SU-DHL-6 (cell line): ENCODE measurements around the gene PLEKHG3.

ENCODE experiments used
- CTCF ChIP-seq: fragments of 200-600 bp; sonication (generic); IDR thresholded peaks from one replicate; pipeline ENCODE4 v1.5.1; 2017; ENCODE audit warnings: antibody characterized with exemption, mild to moderate bottlenecking, low read length, moderate library complexity; ENCODE audit not compliant: insufficient read depth, poor library complexity, severe bottlenecking
- EZH2phosphoT487 ChIP-seq: fragments of 200-600 bp; sonication (generic), shearing (Covaris generic); conservative IDR thresholded peaks from 2 replicates; pipeline ENCODE4 v1.6.1; 2018; ENCODE audit warnings: mild to moderate bottlenecking, antibody characterized with exemption, low read length, moderate library complexity, mixed read lengths

- no peak for TF ChIP-seq CTCF
- no peak for TF ChIP-seq EZH2phosphoT487
Observed at GRCh38 chr14:64663174-64663573, 41.0 kb upstream of the PLEKHG3 start.
